CD4-positive, alpha-beta T cell treated with Interleukin-6 for 4 hours (primary cell): ENCODE results near the gene FBH1.
"Not testable (repeated sequence)": the region's sequence is repeated elsewhere in the genome, so short reads cannot be mapped to it uniquely, and the experiment has no call there.

Experiments
- DNase-seq: peaks from one replicate; pipeline ENCODE4 v3.0.0-alpha.2; 2020; ENCODE audit warnings: mixed read lengths

Gene FBH1

DNA sequence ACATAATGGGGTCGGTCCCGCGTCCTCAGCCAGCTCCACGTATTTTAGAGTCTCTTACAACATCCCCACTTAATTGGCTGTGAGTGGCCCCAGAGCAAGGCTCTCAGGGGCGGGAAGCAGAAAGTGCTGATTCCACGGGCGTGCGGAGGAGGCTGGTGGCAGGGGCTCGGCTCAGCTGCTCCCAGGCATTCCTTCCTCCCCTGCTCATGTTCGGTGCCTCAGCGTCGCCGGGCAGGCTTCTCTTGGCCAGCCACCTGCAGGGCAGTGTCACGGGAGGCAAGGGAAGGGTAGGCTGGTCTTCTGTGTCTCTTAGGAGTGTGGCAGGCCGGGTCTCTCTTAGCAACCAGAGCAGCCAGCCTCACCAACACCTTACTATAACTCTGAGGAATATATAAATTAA, 53.5 kb downstream of the FBH1 start:
- no peak for DNase-seq

DNA sequence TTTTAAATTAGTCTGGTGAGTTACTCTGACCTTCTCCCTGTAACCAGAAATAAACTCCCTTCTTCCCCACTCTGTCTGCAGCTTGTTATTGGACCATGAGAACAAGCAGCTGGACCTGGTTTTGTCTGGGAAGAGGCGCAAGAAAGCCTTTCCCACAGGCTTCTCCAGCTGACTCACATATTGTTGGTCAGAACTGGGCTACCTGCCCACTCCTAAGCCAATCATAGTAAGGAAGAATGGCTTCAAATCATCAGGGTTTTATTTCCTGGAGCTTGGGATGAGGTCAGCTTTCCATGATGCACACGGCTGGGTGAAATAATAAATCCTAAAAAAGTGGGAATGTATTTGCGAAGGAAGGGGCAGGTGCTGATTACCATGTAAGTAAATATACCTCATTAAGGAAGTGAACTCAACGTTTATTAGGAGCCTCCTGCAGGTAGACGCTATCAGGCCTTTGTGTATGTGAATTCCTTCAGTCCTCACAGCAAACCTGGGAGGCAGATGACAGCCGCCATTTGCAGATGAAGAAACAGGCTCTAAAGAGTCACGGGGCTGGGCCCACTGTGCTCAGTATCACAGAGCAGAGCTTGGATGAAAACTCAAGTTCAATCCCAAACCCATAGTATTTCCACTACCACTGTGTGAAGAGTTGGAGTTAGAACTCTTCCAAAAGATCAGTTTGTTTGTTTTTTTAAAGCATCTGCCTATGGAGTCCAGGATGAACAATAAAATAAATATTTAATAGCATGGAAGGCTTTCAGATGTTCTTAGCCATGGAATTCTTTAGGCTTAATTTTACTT, 54.5 kb downstream of the FBH1 start:
- DNase-seq = no peak

DNA sequence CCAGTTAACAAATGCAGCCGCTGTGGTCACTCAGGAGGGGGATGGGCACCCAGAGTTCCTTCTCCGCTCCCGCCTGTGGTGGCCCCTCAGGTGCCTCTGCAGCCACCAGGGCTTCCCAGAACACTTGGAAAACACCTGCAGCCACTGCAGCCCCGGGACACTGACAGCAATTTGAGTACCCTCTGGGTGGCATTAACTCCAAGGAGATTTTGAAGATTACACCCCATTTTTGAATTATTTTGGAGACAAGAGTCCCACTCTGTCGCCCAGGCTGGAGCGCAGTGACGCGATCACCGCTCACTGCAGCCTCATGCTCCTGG, 55.1 kb downstream of the FBH1 start:
- DNase-seq = no peak

DNA sequence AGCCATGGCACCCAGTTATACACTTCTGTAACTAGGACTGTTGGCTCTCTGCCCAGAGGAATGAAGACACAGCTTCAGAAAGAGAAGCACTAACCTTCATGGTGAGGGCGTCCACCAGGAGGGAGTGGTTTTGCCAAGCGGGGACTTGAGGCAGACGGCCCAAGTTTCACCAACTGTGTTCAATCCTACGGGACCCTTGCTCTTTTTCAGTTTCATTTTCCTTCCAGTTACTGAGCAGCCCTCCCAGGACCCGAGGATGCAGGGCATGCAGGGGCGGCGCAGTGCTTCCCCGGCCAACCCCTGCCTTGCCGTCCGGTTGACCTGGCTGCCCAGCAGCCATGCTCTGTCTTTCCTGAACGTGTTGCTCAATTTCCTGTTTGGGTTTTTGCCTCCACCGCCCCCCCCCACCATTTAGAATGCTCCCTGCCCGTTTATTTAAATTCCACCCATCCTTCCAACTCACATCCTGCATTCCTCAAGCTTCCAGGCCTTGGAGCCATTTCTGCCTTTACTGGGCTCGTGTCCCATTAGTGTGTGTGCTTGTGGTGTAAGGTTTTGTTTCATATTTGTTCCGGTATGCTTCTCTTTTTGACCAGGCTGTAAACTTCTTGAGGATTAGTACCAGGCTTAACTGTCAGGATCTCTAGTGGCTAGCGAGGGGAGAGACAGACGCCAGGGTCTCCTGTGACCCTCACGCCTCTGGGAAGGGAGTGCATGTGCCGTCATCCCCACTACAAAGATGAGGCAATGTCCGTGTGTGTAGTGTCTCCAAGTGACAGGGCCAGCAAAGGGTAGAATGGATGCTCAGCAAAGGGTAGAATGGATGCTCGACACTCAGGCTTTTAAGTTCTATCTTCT, 55.7 kb downstream of the FBH1 start:
- no peak for DNase-seq

DNA sequence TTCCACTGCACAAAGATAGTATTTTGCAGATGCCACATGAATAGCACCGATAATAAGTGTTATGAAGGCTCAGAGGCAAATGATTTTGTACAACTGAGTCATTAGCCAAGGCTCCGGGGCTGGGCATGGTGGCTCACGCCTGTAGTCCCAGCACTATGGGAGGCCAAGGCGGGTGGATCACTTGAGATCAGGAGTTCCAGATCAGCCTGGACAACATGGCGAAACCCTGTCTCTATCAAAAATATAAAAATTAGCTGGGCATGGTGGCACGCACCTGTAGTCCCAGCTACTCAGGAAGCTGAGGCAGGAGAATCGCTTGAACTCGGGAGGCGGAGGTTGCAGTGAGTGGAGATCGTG, 56.4 kb downstream of the FBH1 start:
- DNase-seq = not testable (repeated sequence)

DNA sequence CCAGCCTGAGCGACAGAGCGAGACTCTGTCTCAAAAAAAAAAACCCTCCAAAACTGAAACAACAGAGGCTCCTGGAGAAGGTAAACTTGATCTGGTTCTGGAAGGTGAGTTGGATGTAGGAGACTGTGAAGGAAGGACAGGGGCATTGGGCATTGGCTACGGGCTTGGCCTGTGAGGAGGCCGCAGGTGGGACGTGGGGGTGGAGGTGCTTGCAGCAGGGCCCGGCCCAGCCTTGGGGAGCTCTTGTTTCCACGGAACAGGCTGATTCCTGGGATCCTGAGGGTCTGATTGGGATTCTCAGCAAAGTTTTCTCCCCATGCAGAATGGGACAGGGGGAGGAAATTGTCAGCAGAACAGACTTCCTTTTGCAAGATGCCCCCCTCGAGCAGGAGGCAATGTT, 56.7 kb downstream of the FBH1 start:
- DNase-seq = no peak

DNA sequence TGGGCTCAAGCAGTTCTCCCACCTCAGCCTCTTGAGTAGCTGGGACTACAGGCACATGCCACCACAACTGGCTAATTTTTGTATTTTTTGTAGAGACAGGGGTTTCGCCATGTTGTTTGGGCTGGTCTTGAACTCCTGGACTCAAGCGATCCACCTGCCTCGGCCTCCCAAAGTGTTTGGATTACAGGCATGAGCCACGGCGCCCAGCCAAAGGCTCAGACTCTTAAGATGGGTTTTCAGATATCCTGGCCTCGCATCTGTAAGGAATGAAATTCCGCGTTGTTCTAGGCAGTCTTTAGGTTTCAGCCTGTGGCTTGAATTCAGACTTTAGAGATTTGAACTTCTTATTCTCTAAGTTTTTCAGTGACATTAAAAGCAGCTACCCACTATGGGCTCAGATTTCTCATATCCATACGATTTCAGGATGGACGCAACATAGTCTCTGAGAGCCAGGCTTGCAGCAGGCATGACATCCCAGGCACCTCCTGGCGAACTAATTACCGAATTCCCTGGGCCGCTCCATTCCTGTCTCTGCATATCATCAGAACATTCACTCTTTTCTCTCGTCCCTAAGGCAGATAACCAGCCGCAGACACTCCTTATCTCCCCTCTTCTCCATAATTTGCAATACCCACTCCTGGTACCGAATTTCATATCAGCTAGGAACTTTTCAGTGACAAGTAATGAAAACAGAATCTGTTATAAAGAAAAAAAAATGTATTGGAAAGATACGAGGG, 57.6 kb downstream of the FBH1 start:
- DNase-seq = no peak

DNA sequence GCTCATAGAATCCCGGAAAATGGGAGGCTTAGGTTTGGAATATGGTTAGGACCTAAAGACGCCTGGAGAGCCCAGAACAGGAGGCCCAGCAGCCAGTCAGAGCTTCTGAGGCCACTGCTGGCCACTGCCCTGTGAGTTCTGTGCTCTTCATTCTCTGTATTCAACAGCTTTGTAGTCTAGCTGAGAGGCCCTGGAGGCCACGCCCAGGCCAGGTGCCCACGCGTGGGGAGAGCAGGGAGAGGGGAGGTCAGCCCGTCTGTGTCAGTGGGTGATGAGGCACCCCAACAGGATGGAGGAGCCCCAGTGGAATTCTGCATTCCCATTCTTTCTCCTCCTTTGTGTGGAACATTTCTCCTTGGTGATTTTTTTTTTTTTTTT, 58.2 kb downstream of the FBH1 start:
- no peak for DNase-seq

DNA sequence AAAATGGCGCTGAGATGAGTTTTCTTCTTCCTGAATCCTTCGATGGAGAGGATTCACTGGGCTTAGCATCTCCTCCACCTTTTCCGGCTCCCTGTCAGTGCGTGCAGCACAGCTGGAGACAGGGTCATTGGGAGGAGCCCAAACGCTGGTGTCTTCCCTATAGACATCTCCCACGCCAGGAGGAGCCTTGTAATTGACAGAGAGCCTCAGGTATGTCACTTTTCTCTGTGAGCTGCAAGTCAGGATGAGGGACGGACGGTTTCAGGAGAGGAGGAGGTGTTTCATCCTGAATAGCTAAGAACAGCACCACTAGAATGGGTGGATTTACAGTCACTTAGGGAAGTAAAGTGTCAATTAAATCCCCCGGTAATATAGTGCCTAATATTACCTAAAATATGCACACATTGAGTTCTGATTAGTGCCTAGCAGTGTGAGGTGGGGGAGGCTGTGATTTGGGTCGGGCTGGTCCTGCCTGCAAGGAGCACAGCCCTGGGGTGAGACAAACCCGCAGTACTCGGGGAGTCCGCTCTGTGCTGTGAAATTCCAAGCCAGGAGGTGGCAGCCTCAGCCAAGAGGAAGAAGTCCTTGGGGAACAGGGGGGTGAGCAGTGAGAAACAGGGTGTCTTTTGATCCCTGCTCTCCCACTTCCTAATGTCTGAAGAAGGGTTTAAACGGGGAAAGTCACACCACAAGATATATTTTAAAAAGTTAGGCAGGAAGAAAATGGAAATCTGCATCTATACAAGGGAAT, 59.1 kb downstream of the FBH1 start:
- peak; percentile 48 for DNase-seq

DNA sequence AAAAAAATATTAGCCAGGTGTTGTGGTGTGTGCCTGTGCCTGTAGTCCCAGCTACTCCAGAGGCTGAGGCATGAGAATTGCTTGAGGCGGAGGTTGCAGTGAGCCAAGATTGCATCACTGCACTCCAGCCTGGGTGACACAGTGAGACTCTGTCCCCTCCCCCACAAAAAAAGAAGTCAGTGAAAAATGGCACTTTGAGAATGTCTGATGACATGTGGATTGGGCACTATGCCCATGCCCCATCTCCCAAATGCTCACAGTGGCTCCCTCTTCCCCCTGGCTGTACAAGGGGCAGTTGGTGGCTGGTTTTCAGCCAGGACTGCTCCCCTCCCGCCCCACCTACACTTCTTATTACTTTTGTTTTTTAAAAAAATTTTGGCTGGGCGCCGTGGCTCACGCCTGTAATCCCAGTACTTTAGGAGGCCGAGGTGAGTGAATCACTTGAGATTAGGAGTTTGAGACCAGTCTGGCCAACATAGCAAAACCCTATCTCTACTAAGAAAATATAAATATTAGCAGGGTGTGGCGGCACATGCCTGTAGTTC, 61.2 kb downstream of the FBH1 start:
- no peak for DNase-seq

DNA sequence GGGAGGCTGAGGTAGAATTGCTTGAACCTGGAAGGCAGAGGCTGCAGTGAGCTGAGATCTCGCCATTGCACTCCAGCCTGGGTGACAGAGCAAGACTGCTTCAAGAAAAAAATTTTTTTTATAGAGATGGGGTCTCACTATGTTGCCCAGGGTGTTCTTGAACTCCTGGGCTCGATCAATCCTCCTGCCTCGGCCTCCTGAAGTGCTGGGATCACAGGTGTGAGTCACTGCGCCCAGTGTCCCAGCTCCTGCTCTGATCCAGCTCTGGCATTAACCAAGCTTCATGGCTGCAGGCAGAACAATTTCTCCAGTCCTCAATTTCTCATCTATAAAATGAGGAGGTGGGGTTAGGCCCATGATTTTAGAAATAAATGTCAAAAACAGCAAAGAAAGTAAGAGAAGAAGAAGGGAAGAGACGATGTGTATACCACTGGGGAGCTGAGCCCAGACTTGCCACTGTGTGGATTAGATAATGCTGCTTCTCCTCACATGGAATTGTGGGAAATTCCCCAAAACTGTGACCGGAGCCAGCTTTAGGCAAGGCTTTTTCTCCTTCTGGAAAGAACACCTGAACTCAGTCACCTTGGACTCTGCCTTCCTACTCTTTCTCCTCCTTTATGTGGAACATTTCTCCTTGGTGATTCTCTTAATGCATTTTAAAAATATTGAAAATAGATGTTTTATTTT, 61.8 kb downstream of the FBH1 start:
- no peak for DNase-seq

DNA sequence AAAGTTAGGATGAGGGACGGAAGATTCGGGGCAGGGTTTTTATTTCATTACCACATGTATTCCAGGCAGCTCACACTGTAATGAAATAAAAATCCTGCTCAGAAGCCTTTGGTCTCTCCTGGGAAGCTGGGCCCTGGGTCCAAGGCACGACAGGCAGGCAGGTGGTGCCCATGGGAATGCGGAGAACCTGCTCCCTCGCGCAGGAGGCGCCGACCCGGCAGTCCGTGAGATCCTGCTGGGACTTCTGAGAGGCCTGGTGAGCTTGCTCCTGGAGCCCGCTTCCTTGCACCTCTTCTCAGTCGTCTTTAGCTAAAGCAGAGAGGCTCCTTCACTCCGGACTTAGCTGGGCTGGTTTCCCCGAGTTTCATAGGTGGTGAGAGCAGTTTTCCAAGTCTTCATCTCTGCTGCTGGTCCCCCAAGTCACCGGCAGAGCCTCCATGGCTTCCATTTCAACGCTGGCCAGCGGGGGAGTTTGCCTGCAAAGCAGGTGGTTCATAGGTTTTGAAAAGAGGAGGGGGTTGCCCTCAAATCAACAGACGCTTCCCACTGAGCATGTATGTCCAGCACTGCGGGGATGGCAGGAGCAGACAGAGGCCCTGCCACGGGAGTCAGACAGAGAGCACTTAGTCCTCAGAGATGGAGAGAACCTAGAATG, 62.8 kb downstream of the FBH1 start:
- DNase-seq = no peak

DNA sequence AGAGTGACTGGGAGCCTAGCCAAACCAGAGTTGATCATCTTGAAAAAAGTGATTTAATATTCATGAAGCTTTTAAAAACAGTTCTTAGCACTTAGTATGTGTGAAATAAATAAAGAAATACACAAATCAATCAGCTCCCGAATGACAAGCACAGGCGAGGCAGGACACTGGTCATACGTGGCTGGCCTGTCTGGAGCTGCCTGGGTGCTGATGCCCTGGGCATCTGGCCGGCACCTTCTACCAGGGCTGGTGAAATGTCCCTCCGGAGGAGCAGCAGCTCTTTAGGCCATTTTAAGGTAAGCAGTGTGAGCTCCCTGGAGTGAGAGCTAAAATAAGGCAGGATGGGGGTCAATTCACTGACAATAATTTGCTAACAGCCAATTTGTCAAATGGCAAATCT, 63.6 kb downstream of the FBH1 start:
- DNase-seq = no peak

DNA sequence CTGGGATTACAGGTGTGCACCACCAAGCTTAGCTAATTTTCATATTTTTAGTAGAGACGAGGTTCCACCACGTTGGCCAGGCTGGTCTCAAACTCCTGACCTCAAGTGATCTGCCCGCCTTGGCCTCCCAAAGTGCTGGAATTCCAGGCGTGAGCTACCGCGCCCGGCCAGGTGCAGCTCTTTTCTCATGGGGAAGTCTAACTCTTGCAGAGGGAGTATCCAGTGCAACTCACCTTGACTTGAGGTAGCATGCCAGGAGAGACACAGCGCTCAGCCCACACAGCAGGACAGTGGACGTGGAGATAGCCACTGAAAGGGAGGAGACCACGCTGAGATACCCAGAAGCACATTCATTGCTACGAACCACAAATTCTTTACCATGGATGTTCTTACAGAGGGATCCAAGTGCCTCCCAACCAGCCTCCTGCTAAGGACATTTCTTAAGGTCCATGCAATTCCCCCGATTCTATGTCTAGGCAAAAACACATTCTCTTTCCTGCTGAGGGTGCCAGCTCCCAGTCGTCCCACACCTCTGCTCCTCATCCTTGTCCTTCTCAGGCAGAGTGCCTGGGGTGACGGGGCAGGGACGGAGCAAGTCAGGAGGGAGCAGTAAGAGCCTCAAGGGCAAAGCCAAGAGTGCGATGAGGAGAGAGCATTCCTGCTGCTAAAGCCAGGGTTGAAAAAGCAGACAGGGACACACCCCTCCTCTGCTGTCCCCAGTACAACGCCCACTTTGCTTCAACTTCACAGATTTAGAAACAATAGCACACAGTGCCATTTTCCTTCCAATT, 66.3 kb downstream of the FBH1 start:
- no peak for DNase-seq

DNA sequence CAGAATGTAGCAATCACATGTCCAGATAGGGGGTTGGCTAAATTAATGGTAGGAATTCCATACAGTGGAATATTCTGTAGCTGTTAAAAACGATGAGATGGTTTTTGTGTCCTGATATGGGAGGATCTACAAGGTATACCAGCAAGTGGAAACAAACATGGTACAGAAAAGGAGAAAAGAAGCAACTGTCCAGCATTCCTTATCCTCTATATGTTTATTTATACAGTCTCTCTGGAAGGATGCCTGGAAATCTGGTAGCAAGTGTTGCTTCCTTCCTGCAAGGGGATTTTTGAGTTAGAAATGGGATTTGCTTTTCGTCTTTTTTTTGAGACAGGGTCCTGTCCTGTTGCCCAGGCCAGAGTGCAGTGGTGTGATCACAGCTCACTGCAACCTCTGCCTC, 68.0 kb downstream of the FBH1 start:
- DNase-seq = no peak

DNA sequence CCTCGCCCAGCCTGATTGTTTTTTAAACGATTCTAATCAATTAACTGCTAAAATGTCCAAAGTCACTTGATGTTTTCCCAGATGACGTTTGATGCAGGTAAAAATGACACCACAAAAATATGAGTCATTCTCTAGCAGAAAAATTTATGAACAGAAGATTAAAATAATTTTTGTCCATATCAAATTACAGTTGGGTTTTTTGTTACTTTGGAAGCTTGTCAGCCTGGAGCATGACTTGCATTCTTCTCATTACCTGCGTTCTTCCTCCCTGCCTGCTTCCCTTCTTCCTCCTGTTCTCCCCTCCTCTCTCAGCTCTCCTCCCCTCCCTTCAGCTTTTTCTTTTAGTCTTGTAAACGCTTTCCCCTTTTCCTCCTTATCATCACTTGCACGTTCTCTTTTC, 68.6 kb downstream of the FBH1 start:
- DNase-seq = no peak

DNA sequence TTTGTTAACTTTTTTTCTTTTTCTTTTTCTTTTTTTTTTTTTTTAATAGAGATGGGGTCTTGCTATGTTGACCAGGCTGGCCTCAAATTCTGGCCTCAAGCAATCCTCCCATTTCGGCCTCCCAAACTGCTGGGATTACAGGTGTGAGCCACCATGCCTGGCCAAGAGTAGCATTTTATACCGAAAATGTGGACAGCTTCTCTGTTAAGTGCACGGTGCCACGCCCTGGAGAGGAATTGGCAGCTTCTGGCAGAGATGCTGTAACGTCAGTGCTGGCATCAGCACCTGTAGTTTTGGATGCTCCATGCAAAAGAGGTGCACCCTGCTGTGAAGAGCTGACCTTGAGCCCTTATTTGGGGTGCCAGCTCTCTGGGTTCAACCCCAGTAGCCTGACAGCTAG, 69.1 kb downstream of the FBH1 start:
- DNase-seq = no peak

DNA sequence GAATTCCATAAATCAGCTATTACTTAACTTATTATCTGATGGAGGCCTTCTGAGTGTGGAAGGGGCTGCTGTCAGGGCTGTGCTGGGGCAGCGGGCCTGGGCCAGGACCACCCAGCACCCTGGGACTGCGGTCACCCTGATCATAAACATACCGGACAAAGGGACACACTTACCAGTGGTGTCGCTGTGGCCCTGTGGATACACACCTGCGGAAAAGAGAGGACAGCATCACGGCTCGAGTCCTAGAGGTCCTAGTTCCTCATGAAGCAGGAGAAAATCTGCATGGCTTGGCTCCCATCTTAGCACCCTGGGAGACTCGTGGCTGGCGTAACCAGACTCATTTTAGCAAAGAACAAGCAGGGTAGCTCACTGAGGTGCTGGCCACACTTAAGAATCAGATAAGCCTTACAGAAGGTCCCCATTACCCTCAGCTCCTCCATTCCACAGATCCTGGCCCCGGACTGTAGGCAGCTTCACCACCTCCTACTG, 69.6 kb downstream of the FBH1 start:
- no peak for DNase-seq

DNA sequence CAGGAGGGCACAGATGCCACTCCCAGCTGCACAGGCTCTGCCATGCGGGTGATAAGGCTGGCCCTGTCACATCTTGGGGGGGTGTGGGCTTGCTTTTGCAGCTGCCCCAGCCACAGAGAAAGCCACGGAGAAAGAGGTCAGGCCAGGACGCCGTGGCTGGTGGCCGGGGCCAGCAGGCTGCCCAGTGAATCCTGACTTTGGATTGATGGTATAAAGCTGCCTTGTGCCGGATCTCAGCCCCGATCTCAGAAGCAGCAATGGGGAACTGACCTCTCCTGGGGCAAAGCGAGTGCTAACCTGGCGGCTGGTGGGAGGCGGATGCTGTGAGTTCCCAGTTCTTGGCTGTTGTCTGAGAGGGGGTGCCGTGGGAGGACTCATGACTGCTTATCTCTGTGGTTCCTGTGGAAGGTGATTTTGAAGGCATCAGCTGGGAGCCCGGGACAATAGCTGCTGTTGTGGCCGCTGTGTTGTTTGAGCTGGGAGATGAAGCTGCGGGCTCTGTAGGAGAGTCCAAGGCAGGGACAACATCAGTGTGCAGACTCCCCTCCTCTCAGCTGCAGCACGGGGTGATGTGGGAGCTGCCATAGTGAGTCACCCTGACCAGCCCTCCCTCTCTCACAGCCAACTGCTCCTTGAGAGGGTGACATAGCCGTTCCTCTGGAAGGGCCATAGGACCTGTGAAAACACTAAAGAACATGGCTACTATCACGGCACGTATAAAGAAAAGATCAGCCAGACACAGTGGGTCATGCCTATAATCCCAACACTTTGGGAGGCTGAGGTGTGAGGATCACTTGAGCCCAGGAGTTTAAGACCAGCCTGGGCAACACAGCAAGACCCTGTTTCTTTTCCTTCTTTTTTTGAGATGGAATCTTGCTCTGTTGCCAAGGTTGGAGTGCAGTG, 70.3 kb downstream of the FBH1 start:
- no peak for DNase-seq

DNA sequence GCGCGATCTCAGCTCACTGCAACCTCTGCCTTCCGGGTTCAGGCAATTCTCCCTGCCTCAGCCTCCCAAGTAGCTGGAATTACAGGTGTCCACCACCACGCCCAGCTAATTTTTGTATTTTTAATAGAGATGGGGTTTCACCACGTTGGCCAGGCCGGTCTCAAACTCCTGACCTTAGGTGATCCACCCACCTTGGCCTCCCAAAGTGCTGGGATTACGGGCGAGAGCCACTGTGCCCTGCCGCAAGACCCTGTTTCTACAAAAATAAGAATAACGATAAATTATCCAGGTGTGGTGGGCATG, 70.9 kb downstream of the FBH1 start:
- not testable (repeated sequence) for DNase-seq
